HS-27A (cell line): ENCODE measurements around the gene ARMC2.

Experiments
- DNase-seq: peaks from one replicate; pipeline ENCODE4 v3.0.0-alpha.2; 2012; ENCODE audit warnings: low read depth, missing footprints

Gene ARMC2

GRCh38 chr6:108988296-108988695 lies 140.1 kb downstream of the ARMC2 start:
- no peak for DNase-seq

DNA sequence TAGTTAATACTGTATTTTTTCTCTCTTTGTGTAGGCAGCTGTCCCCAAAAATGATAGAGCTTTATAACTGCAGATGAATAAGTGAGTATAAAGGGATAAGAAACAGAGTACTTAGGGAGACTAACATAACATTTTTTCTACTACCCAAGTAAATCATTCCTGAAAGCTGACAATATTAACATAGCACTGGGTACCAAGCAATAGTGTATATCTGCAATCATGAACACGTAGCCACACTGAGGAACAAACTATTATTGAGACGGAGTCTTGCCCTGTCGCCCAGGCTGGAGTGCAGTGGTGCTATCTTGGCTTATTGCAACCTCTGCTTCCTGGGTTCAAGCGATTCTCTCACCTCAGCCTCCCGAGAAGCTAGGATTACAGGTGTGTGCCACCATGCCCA lies 140.5 kb downstream of the ARMC2 start:
- DNase-seq = no peak

DNA sequence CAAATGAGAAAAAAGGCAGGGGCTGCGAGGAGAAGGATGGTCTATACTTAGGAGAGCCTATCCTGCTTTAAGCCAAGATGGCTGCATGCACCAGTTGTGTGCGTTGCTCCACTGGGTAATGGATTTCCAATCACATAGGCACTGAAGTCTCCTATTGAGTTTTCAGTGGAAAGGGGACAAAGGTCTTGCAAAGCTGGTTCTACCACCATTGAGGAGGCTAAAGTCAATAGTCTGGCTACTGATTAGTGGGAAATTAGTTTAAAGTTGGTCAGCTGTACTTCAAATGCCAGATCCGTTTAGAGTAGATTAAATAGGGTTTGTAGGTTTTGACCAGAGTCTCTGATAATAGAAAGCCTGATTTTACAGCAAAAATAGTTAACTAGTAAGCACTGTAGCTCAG lies 141.5 kb downstream of the ARMC2 start:
- no peak for DNase-seq

DNA sequence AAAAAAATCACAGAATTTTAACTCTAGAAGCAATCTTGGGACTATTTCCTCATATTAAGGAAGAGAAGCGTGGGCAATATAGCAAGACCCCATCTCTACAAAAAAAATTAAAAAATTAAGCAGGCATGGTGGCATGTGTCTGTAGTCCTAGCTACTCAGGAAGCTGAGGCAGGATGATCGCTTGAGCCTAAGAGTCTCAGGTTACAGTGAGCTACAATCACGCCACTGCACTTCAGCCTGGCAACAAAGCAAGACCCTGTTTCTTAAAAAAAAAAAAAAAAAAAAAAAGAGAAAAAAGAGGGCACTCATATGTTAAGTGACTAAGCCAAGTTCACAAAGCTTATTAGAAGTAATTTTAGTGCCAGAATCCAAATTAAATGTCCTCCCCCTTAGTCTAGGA lies 145.7 kb downstream of the ARMC2 start:
- DNase-seq = no peak

- no peak for DNase-seq
These were observed 147.1 kb downstream of the ARMC2 start for GRCh38 chr6:108995296-108995695.

DNA sequence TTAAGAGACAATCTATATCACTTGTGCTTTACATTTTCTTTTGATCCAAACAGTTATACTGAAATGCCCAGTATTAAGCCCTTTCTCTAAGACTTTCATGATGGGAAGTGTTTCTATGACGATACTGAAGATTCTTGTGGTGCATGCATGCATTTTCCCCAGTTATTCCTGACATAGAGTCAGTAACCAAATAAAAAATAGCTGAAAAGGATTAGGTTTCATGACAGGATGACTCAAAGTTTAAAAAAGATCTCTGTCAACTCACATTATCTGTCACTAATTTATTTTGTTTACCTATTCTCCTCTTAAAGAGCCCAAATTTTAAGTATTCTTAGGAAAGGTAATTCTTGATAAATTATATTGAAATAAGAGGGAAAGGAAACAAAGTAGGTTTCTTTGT lies 148.0 kb downstream of the ARMC2 start:
- DNase-seq = no peak

DNA sequence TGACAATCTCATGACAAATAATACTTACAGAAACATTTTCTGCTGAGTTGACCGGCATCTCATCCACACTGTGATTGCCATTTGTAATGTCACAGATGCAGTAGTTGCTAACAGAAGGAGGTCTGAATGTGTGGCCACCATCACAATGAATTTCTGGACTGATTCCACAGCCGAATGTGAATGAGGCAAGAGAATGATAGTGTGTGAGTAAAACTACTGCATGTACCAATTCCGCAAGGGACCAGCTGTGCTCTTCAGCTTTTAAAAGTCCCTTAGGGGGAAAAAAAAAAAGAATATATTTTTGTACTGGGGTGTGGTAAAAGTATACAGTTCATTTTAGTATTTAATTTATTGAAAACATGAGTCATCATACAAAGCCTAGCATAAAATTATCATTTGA lies 150.3 kb downstream of the ARMC2 start:
- no peak for DNase-seq

DNA sequence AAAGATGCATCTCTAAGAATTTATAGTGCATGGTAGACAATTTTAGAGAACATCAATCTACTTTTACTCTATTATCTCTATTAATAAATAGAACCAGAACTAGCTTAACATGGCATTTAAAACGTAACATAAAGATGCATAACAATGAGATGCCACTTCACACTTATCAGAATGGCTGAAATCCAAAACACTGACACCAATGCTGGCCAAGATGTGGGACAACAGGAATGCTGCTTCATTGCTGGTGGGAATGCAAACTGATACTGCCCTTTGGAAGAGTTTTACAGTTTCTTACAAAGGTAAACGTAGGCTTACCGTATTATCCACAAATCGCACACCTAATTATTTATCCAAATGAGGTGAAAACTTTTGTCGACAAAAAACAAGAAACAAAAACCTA lies 151.2 kb downstream of the ARMC2 start:
- DNase-seq = no peak

GRCh38 chr6:109000289-109000688 lies 152.1 kb downstream of the ARMC2 start:
- DNase-seq = no peak

DNA sequence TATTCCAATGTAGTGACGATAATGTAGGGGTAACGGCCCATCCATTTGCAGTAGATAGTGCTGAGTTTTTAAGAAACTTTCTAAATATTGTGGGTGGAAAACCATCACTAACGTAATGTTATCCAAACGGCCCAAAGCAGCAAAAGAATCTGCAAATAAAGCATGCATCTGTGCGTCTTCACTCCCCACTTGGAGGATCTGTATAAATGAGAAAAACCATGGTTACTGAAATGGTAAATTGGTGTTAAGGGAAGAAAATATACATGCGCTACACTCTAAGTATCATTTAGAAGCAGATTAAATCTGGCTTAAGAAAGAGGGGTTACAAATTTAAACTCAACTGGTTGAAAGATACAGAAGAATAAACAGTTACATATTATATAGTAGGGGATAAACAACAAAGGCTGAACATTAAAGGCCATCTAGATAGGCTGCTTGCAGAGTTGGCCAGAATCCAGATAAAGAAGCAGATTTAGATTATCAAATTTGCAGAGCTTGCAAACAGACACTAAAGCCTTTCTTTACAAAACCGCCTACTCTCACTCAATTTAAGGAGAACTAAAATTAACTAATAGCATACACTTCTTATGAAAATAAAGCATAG lies 153.2 kb downstream of the ARMC2 start:
- no peak for DNase-seq

- no peak for DNase-seq
These were observed 154.0 kb downstream of the ARMC2 start for GRCh38 chr6:109002051-109002697.

GRCh38 chr6:109002882-109003281 lies 154.7 kb downstream of the ARMC2 start:
- no peak for DNase-seq

GRCh38 chr6:109006818-109007217 lies 158.6 kb downstream of the ARMC2 start:
- DNase-seq = no peak

DNA sequence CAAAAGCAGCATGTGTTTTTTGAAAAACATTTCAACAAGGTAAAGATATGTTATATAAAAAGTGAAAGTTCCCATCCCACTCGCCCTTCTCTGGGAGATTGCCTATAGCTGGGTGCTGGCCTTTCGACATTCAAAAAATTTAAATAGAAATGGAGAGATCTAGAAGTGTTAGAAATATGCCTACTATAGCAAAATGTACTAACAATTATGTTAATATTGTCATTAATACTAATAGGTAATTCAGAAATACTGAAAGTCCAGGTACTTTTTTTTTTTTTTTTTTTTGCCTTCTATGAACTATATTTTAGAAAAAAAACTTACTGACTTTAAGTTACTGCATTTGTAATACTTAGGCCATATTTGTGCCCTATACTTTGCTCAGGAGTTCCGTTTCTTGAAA lies 159.3 kb downstream of the ARMC2 start:
- no peak for DNase-seq

DNA sequence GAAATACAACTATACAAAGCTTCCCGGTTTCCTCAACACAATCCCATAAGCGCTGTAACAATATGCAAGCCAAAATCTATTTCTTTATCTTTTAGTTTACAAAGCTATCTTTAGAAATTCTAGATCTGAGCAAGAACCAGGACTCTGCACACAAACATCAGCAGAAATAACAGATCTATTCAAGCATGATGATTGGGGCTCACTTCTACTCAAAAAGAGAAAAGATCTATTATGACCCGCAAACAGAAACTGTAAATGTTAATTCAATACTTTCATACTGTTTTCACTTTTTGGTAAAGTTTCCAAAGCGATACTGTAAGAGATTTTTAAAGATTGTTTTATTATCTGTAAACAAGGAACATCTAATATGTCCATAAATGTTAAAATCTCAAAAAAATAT lies 159.8 kb downstream of the ARMC2 start:
- DNase-seq = no peak

- DNase-seq = no peak
These were observed 160.5 kb downstream of the ARMC2 start for GRCh38 chr6:109008537-109009235.

DNA sequence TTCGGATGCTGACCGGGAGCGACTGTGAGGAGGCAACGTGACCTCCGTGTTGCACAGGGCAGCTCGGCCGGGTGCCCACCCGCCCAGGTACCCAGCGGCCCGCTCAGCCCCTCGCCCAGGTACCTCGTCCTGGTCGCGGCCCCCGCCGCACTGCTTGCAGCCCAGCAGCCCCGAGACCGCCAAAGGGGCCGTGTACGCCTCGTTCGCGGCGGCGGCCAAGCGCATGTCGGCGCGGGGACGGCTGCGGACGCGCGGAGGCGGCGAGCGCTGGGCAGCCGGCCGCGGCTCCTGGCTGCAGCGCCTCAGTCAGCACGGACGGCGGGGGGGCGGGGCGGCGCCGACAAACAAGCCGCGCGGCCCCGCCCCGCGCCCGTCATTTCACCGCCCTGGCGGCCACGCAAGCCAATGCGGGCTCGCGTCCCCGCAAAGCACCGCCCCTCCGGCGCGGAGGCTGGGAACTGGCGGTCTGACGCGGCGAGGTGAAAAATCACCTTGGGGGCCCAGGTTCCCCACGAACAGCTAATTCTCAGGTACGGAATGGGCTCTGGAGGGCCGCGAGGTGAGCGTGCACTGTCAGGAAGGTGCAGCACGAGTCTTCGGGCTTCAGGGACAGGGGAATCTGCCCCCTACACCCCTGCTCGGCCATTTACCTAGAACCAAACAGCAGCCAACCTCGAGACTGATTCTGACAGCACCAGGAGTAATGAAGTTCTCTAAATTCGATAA lies 161.2 kb downstream of the ARMC2 start:
- DNase-seq = peak; percentile 34

- DNase-seq = no peak
These were observed 161.9 kb downstream of the ARMC2 start for GRCh38 chr6:109009962-109010704.

DNA sequence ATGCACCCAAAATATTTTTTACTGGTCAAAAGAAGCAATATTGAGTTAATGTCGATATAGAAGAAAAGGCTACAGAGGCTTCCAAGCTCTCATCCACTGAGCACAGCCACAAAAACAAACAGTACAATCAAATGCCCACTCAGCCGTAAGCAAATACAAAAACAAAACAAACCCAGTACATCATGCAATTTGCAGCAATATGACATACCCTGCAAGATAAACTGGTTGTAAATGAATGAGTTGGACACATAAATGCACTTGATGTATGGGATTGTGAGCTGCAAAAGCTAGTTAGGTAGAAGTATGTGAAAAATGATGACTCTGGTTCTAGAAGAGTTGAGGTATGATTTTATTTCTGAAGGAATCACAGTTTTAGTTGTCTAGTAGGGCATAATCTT lies 162.5 kb downstream of the ARMC2 start:
- no peak for DNase-seq

- DNase-seq = no peak
These were observed 165.6 kb downstream of the ARMC2 start for GRCh38 chr6:109013656-109014305.

DNA sequence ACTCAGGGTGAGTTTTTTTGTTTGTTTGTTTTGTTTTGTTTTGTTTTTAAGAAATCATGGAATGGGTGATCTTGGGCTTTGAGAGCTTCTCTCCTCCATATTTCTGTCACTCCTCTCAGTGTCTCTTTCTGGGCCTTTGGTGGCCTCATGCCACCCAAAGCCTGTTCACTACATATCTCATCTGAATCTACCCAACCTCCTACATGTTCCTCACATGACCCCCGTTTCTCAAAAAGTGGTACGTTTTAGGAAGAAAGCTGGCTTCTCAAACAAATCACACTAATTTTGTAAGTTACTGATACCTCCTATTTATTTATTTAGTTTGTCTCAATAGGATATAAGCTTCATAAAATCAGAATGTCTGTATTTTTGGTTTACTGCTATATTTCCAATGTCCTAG lies 166.4 kb downstream of the ARMC2 start:
- DNase-seq = no peak

DNA sequence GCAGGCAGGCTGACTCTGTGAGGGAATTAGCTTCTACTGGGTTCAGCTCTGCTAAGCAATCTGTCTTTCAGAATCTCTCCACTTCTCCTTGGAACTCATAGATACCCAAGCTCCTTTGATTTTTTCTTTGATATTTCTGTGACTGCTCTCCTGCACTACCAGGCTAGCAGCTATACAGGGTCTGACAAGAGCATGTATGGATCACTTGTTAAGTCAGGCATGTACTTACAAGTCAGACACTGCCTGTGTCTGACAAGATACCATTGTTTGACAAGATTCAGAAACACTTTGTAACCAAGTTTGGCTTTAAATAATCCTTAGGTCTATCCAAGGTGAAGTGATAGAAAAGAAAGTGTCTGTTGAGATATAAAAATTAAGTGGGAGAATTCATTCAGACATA lies 167.0 kb downstream of the ARMC2 start:
- no peak for DNase-seq
